Measurements from ENCODE around the gene TMEFF1. TPM values are rescaled to one million over a fixed set of nuclear protein-coding genes. Genes with fewer than 3 reads are reported as not detected.

The TMEFF1 gene
- total RNA-seq, 1 experiment from 2014 or later, result 8.6 TPM

DNA sequence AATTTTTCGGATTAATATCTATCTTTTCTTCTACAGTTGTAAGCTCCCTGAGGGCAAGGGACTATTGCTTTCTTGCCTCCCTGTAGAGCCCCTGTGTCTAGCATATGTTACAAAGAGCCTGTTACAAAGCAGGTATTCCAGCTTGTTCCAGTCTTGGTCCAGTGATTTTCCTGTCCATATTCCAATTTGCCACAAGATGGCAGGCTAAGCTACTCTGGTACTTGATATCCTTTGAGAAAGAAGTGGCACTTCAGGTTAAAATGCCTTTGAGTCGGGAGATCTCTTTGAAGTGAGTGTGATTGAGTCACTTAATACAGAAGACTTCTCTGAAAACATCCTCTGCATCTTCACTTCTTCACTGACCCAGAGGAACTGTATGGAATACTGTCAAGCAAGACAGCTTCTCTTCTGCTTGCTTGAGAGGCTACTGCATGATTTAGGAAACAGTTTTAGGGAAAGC, 129.4 kb downstream of the TMEFF1 start:
- DNase-seq (ENCODE audit: low spot score), result peak; percentile 71

DNA sequence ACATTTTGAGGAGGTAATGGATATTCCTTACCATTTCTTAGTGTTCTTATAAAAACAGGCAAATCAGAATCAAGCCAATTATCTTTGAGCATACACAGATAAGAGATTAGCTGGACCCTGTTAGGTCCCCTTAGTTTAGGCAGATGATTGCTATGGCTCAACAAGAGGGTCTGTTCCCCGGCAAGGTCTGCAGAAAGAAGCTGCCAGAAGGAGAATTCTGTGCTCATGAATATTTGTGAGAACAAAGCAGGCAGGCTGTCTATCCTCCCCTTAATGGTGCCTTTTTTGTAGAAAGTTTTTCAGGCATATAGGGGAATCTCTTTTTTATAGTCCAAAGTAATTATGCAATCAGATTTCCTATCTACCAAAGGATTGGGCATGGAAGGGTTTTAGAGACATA, 132.5 kb downstream of the TMEFF1 start:
- DNase-seq (ENCODE audit: low spot score), result no peak

DNA sequence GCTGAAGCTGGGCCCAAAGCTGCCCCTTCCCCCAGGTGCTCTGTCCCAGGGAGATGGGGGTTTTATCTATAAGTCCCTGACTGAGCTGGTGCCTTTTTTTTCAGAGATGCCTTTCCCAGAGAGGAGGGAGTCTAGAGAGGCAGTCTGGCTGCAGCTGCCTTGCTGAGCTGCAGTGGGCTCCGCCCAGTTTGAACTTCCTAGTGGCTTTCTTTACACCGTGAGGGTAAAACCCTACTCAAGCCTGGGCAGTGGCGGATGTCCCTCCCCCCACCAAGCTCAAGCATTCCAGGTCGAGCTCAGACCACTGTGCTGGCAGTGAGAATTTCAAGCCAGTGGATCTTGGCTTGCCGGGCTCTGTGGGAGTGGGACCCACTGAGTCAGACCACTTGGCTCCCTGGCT, 146.2 kb downstream of the TMEFF1 start:
- DNase-seq (ENCODE audit: low spot score), result no peak

DNA sequence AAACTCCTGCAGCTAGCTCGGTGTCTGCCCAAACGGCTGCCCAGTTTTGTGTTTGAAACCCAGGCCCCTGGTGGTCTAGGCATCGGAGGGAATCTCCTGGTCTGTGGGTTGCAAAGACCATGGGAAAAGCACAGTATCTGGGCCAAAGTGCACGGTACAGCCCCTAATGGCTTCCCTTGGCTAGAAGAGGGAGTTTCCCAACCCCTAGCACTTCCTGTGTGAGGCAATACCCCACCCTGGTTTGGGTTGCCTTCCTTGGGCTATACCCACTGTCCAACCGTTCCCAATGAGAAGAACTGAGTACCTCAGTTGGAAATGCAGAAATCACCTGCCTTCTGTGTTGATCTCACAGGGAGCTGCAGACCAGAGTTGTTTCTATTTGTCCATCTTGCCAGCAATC, 146.7 kb downstream of the TMEFF1 start:
- DNase-seq (ENCODE audit: low spot score), result no peak

DNA sequence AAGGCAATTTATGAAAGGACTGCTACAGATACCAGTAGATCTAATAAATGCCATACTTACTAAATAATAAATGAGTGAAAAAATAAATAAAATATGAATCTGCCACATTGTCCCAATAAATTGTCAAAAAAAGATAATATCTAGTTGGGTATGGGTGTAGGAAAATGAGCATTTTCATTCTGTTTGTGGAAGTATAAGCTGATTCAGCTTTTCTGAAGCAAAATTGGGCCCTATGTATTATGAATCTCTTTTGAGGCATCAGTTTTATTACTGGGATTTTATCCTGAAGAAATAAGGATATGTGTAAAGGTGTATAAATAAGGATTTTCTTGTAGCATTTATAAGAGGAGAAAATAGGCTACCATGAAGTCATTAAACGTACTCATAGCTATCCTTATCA, 151.0 kb downstream of the TMEFF1 start:
- no peak for DNase-seq (ENCODE audit: low spot score)

DNA sequence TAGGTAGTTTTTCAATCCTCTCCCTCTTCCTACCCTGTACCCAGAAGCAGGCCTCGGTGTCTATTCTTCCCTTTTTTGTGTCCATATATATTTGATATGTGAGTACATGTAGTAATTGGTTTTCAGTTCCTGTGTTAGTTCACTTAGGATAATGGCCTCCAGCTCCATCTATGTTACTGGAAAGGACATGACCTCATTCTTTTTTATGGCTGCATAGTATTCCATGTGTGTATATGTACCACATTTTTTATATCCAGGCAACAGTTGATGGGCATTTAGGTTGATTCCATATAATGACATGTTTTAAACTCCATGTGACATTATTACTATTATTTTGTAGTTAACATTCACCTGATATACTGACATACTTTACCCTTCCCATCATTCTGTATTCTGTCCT, 154.0 kb downstream of the TMEFF1 start:
- no peak for DNase-seq (ENCODE audit: low spot score)

Other genes starting within 250 kb of the TMEFF1 start
- gene TEX10, start 120.2 kb upstream of the TMEFF1 start, total RNA-seq (2014; rRNA removed; shearing (Covaris generic)), result 69.0 and 75.4 TPM in 2 replicates
- gene MSANTD3, start 46.0 kb upstream of the TMEFF1 start, total RNA-seq (2014; rRNA removed; shearing (Covaris generic)), result 239 and 265 TPM in 2 replicates
- gene CAVIN4, start 104.9 kb downstream of the TMEFF1 start, total RNA-seq (2014; rRNA removed; shearing (Covaris generic)), result 1.1 and 2.4 TPM in 2 replicates

Measured in A172 (cell line).